HG03025 (cell line): Measurements from ENCODE around the gene PCDHB8.
"Not testable (repeated sequence)": the region's sequence is repeated elsewhere in the genome, so short reads cannot be mapped to it uniquely, and the experiment has no call there.

Source experiments
- ATAC-seq: cut with Tn5 transposase; IDR thresholded peaks from one replicate; pipeline ENCODE4 v1.9.1; 2021; ENCODE audit warnings: mild to moderate bottlenecking, moderate library complexity; ENCODE audit not compliant: unreplicated experiment, low FRiP score

Gene PCDHB8

DNA sequence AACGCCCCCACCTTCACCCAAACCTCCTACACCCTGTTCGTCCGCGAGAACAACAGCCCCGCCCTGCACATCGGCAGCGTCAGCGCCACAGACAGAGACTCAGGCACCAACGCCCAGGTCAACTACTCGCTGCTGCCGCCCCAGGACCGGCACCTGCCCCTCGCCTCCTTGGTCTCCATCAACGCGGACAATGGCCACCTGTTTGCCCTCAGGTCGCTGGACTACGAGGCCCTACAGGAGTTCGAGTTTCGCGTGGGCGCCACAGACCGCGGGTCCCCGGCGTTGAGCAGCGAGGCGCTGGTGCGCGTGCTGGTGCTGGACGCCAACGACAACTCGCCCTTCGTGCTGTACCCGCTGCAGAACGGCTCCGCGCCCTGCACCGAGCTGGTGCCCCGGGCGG is 47.3 kb downstream of the PCDHB8 start:
- ATAC-seq: not testable (repeated sequence)

- ATAC-seq: not testable (repeated sequence)
Observed at GRCh38 chr5:141225421-141225820, 47.8 kb downstream of the PCDHB8 start.
